Esophagus muscularis mucosa (tissue), 4 donors: Measurements from ENCODE around the gene SETD1A.

Experiments used
- CTCF ChIP-seq, 3 experiments: fragments of 200-600 bp in 2 of 3; fragments of 450-650 bp in 1 of 3; sonication (generic) in 2 of 3; IDR thresholded peaks; one replicate each; pipeline ENCODE4 v1.5.1; 2017 to 2019; ENCODE audit warnings: antibody characterized with exemption in 3 of 3, mild to moderate bottlenecking in 2 of 3, moderate library complexity in 1 of 3
- EP300 ChIP-seq: sonication (generic); formaldehyde crosslinking; IDR thresholded peaks from one replicate; pipeline ENCODE4 v1.6.1; 2017; ENCODE audit warnings: antibody characterized with exemption
- POLR2A ChIP-seq: fragments of 450-650 bp; IDR thresholded peaks from one replicate; pipeline ENCODE4 v1.6.1; 2017; ENCODE audit warnings: antibody characterized with exemption, moderate library complexity, mild to moderate bottlenecking, low read depth
- POLR2AphosphoS5 ChIP-seq, 2 donors: sonication (generic); formaldehyde crosslinking; IDR thresholded peaks; one replicate each; pipeline ENCODE4 v1.6.1; 2017; ENCODE audit warnings: antibody characterized with exemption in 2 of 2

- TF ChIP-seq CTCF (IDR thresholded peaks at IDR 0.05) (no peak), POLR2A (no peak), POLR2AphosphoS5 (IDR thresholded peaks at IDR 0.05) (no peak), EP300 (no peak)
Observed at GRCh38 chr16:31023252-31023602, 65.7 kb downstream of the SETD1A start.
